ENCODE data around the gene AATF. TPM values are rescaled to one million over a fixed set of nuclear protein-coding genes. Genes with fewer than 3 reads are reported as not detected.

Gene AATF
- total and polyA plus RNA-seq, 9 donors, result 28.5 to 73.6 (median 42.5) TPM

DNA sequence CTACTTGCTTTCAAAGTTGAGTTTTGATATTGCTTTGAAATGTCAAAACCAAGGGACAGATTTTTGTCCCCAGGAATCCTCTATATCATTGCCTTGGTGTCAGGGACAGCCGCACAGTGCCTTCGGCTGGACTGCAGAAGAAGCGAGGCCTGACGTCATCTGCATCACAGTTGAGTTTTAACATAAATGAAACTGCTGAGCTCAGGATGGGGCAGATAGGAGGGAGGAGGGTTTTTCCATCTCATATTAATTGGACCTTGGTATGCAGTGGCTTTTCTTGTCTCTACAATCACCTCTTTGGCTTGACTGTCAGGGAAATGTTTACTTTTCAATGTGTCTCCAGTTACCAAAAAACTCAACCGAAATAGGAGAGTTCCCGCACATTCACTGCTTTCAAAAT is 111.3 kb downstream of the AATF start:
- Histone ChIP-seq H3K9me3 (no peaks in the 10 kb centered on the region), H3K4me1 (ENCODE audit: insufficient read depth) (peaks cover 9% of the 10 kb centered on the region), H3K36me3 (no peaks in the 10 kb centered on the region), H3K27ac (no peak overlapping the region), H3K4me3 (no peak overlapping the region), H3K27me3 (no peaks in the 10 kb centered on the region)
- TF ChIP-seq POLR2A (IDR thresholded peaks at IDR 0.05) (no peak), EP300 (IDR thresholded peaks at IDR 0.05) (no peak)
- TF ChIP-seq, protein P1, sequence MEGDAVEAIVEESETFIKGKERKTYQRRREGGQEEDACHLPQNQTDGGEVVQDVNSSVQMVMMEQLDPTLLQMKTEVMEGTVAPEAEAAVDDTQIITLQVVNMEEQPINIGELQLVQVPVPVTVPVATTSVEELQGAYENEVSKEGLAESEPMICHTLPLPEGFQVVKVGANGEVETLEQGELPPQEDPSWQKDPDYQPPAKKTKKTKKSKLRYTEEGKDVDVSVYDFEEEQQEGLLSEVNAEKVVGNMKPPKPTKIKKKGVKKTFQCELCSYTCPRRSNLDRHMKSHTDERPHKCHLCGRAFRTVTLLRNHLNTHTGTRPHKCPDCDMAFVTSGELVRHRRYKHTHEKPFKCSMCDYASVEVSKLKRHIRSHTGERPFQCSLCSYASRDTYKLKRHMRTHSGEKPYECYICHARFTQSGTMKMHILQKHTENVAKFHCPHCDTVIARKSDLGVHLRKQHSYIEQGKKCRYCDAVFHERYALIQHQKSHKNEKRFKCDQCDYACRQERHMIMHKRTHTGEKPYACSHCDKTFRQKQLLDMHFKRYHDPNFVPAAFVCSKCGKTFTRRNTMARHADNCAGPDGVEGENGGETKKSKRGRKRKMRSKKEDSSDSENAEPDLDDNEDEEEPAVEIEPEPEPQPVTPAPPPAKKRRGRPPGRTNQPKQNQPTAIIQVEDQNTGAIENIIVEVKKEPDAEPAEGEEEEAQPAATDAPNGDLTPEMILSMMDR (IDR thresholded peaks at IDR 0.05), result no peak
- WGBS, 3 donors, result 85 to 91% (median 88%) methylated on average over 6 of the region's 6 CpGs
- intact Hi-C loops (cut with DNase I), result no loop called here
- DNase-seq, result no peak

DNA sequence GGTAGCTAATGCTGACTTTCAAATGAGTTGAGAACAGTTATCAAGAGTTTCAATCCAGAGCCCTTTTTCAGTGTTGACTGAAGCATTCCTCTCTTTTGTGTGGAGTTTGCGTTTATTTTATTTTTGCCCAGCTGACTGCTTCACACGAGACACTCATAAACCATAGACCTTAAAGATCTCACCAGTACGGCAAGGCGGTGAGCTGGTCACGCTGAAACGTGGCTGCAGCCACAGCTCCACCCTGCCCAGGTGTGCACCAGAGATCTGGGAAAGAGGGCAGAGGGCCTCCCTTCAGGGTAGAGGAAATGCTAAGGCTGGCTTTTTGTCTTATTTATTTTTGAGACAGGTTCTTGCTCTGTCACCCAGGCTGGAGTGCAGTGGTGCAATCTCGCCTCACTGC is 112.2 kb downstream of the AATF start:
- H3K27me3 ChIP-seq, result no peaks in the 10 kb centered on the region
- peaks cover 7% of the 10 kb centered on the region for H3K4me1 ChIP-seq (ENCODE audit: insufficient read depth)
- TF ChIP-seq, protein P1 (IDR thresholded peaks at IDR 0.05), result no peak
- TF ChIP-seq EP300 (IDR thresholded peaks at IDR 0.05), result no peak
- H3K4me3 ChIP-seq, result no peak overlapping the region
- no peak for DNase-seq
- intact Hi-C loops (cut with DNase I), result no loop called here
- no peaks in the 10 kb centered on the region for H3K9me3 ChIP-seq
- WGBS, 3 donors, result 58 to 67% (median 61%) methylated on average over 7 of the region's 7 CpGs
- H3K27ac ChIP-seq, result no peak overlapping the region
- H3K36me3 ChIP-seq, result no peaks in the 10 kb centered on the region

DNA sequence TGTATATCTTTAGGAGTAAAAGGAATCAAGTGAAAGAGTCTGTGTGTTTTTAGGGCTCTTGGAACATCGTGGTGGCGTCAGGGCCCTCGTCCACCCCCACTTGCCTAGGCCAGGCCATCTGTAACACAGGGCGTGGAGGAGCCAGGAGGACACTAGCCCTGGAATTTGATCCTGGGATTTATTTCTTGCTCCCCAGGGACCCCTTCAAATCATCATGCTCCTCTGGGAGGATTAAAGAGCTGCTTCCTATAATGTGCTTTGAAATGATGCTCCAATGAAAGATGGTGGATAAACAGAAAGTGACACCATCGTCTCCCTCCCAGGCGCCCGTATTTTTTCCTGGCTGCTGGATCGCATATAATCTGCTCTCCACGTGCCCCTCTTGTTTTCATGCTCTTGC is 113.3 kb downstream of the AATF start:
- no peaks in the 10 kb centered on the region for H3K27me3 ChIP-seq
- DNase-seq, result no peak
- H3K36me3 ChIP-seq, result no peaks in the 10 kb centered on the region
- TF ChIP-seq POLR2A (IDR thresholded peaks at IDR 0.05) (no peak), EP300 (IDR thresholded peaks at IDR 0.05) (no peak)
- no peak overlapping the region for H3K27ac ChIP-seq
- H3K9me3 ChIP-seq, result no peaks in the 10 kb centered on the region
- peaks cover 7% of the 10 kb centered on the region for H3K4me1 ChIP-seq (ENCODE audit: insufficient read depth)
- intact Hi-C loops (cut with DNase I), result no loop called here
- 36 to 43% (median 41%) methylated on average over 9 of the region's 9 CpGs for WGBS, 3 donors
- no peak overlapping the region for H3K4me3 ChIP-seq

DNA sequence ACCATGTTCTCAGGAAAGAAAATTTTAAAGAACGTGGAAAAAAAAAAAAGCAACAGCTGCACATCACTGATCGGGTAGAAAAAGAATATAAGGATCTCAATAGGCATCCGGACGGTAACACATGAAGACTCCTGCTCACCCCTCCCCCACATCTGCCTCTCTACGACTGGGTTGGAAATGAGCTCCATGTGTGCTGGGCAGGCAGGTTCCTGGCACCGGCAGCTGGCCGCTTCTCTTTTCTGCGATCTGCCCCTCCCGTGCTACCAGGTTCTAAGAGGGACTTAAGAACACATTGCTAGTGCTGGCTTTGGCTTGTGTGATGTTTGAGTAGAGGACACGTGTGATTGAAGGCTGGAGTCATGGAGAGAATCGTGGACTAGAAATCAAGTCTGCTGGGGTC is 115.5 kb downstream of the AATF start:
- TF ChIP-seq, protein P1 (IDR thresholded peaks at IDR 0.05), result no peak
- no peak for TF ChIP-seq POLR2A (IDR thresholded peaks at IDR 0.05)
- no peak for TF ChIP-seq EP300 (IDR thresholded peaks at IDR 0.05)

DNA sequence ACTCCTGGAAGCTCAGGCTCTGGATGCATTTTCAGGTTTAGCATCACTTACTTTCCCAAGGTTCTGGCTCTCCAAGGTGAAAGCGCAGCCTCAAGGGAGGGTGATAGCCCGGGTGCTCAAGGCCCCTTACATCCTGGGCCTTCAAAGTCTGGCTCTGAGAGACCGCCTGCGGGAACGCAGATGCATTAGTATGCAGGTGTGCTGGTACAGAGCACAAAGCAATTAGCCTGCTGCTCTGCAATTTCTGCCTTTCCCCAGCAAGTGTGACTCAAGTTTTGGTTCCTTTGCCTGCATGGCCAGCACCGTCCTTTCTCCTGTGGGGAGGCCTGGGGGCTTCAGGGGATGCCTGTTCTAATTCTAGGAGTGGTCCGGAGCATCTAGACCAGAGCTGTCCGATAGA is 116.2 kb downstream of the AATF start:
- no peaks in the 10 kb centered on the region for H3K36me3 ChIP-seq
- no peaks in the 10 kb centered on the region for H3K27me3 ChIP-seq
- TF ChIP-seq POLR2A (IDR thresholded peaks at IDR 0.05) (no peak), EP300 (IDR thresholded peaks at IDR 0.05) (no peak)
- TF ChIP-seq, protein P1 (IDR thresholded peaks at IDR 0.05), result no peak
- intact Hi-C loops (cut with DNase I), result no loop called here
- H3K4me1 ChIP-seq (ENCODE audit: insufficient read depth), result peaks cover 11% of the 10 kb centered on the region
- no peak overlapping the region for H3K4me3 ChIP-seq
- 87 to 96% (median 96%) methylated on average over 8 of the region's 8 CpGs for WGBS, 3 donors
- DNase-seq, result no peak
- H3K9me3 ChIP-seq, result no peaks in the 10 kb centered on the region
- no peak overlapping the region for H3K27ac ChIP-seq

More for the DNA sequence above, 115.5 kb downstream of the AATF start:
- peak in 2 of 5 donors; percentile 16 to 43 for DNase-seq
- Histone ChIP-seq H3K9me3 (no peaks in the 10 kb centered on the region), H3K4me1 (ENCODE audit: insufficient read depth) (peaks cover 11% of the 10 kb centered on the region), H3K27ac (no peak overlapping the region), H3K27me3 (no peaks in the 10 kb centered on the region), H3K36me3 (no peaks in the 10 kb centered on the region), H3K4me3 (no peak overlapping the region)
- intact Hi-C loops (cut with DNase I), result no loop called here
- WGBS, 3 donors, result 14 to 21% (median 16%) methylated on average over 11 of the region's 11 CpGs

All from ovary (tissue), 9 donors.